Keratinocyte (primary cell): ENCODE results near the gene ZNF107.

Experiments used
- CTCF ChIP-seq, 3 experiments: IDR thresholded peaks in 1 of 3; conservative IDR thresholded peaks in 1 of 3; optimal IDR thresholded peaks in 1 of 3; 2 replicates in 2 of 3; 3 replicates in 1 of 3; pipeline versions ENCODE3 to v1.5.1; 2011; ENCODE audit warnings: low read length in 3 of 3, mild to moderate bottlenecking in 3 of 3, moderate library complexity in 2 of 3, control low read depth in 1 of 3, inconsistent platforms in 1 of 3; ENCODE audit not compliant: insufficient read depth in 2 of 3; ENCODE audit errors: extremely low read depth in 1 of 3
- EZH2 ChIP-seq: IDR thresholded peaks from one replicate; pipeline ENCODE4 v1.6.1; 2012; ENCODE audit warnings: inconsistent platforms, mild to moderate bottlenecking, low read length, moderate library complexity

GRCh38 chr7:64651632-64652165 lies 14.2 kb upstream of the ZNF107 start:
- TF ChIP-seq CTCF (optimal IDR thresholded peaks at IDR 0.05 in 1 of 3, IDR thresholded peaks at IDR 0.05 in 1 of 3, conservative IDR thresholded peaks at IDR 0.05 in 1 of 3; ENCODE audit: extremely low read depth in 1 of 3, insufficient read depth in 2 of 3, low read length in 3 of 3) (no peak), EZH2 (no peak)
